Non-pigmented ciliary epithelial cell (primary cell): ENCODE data around the gene ZNF799.
"Not testable (repeated sequence)": the region's sequence is repeated elsewhere in the genome, so short reads cannot be mapped to it uniquely, and the experiment has no call there.

Experiments
- DNase-seq: peaks from one replicate; pipeline ENCODE4 v3.0.0-alpha.2; 2010; ENCODE audit warnings: low read depth

ZNF799 gene

GRCh38 chr19:12362236-12362635, 38.8 kb downstream of the ZNF799 start:
- DNase-seq: not testable (repeated sequence)

- no peak for DNase-seq
Measured at GRCh38 chr19:12353375-12353774, 47.7 kb downstream of the ZNF799 start.

GRCh38 chr19:12350890-12351197, 50.2 kb downstream of the ZNF799 start:
- no peak for DNase-seq

GRCh38 chr19:12350185-12350889, 50.7 kb downstream of the ZNF799 start:
- DNase-seq: no peak

GRCh38 chr19:12346896-12347295, 54.2 kb downstream of the ZNF799 start:
- DNase-seq: no peak

GRCh38 chr19:12345197-12345596, 55.9 kb downstream of the ZNF799 start:
- no peak for DNase-seq
